Esophagus squamous epithelium (tissue), 4 donors: Measurements from ENCODE around the gene CCNJ.

Source experiments
- CTCF ChIP-seq, 6 experiments: fragments of 450-650 bp in 4 of 6; fragments of 200-600 bp in 2 of 6; sonication (generic) in 2 of 6; IDR thresholded peaks; one replicate each; pipeline ENCODE4 v1.5.1; 2016 to 2019; ENCODE audit warnings: antibody characterized with exemption in 6 of 6, mild to moderate bottlenecking in 4 of 6, moderate library complexity in 4 of 6
- POLR2A ChIP-seq, 4 donors: fragments of 450-650 bp; IDR thresholded peaks; one replicate each; pipeline ENCODE4 v1.6.1; 2017; ENCODE audit warnings: antibody characterized with exemption in 4 of 4, mild to moderate bottlenecking in 4 of 4, moderate library complexity in 3 of 4

- TF ChIP-seq CTCF (IDR thresholded peaks at IDR 0.05): no peak
- no peak for TF ChIP-seq POLR2A (IDR thresholded peaks at IDR 0.05)
These were observed 10.6 kb downstream of the CCNJ start for GRCh38 chr10:96053985-96054384.
